Heart left ventricle (tissue), 16 donors: ENCODE measurements around the gene ATL2. TPM values are rescaled to one million over a fixed set of nuclear protein-coding genes. Genes with fewer than 3 reads are reported as not detected.
"Not testable (repeated sequence)": the region's sequence is repeated elsewhere in the genome, so short reads cannot be mapped to it uniquely, and the experiment has no call there.

Experiments
- ATAC-seq, 4 donors: fragments of 200-7000 bp; cut with Tn5 transposase; one replicate each; pipeline ENCODE4 v1.9.1; 2020 to 2022; ENCODE audit warnings: moderate library complexity in 4 of 4, mild to moderate bottlenecking in 3 of 4, moderate number of reproducible peaks in 1 of 4
- DNase-seq, 5 donors: peaks; one replicate each; pipeline ENCODE4 v3.0.0-alpha.2; 2020
- H3K27ac ChIP-seq, 12 donors: fragments of 200-600 bp; sonication (generic) in 4 of 12; one replicate each; pipeline versions ENCODE4 v1.5.0 to v1.8.0; 2016 to 2022; ENCODE audit warnings: mild to moderate bottlenecking in 2 of 12
- H3K27me3 ChIP-seq, 9 donors: fragments of 200-600 bp; sonication (generic) in 2 of 9; one replicate each; pipeline versions ENCODE4 v1.5.1 to v1.8.0; 2016 to 2022; ENCODE audit warnings: mild to moderate bottlenecking in 3 of 9
- H3K36me3 ChIP-seq, 9 donors: fragments of 200-600 bp; sonication (generic) in 2 of 9; one replicate each; pipeline versions ENCODE4 v1.5.0 to v1.8.0; 2018 to 2022; ENCODE audit warnings: mild to moderate bottlenecking in 2 of 9
- H3K4me1 ChIP-seq, 12 donors: fragments of 200-600 bp; sonication (generic) in 4 of 12; one replicate each; pipeline versions ENCODE4 v1.5.0 to v1.8.0; 2016 to 2022; ENCODE audit warnings: mild to moderate bottlenecking in 3 of 12
- H3K4me3 ChIP-seq, 12 donors: fragments of 200-600 bp; sonication (generic) in 4 of 12; one replicate each; pipeline versions ENCODE4 v1.5.0 to v1.8.0; 2017 to 2022; ENCODE audit warnings: mild to moderate bottlenecking in 9 of 12, moderate library complexity in 4 of 12
- H3K9me3 ChIP-seq, 12 donors: fragments of 200-600 bp; sonication (generic) in 4 of 12; one replicate each; pipeline versions ENCODE4 v1.5.0 to v1.8.0; 2016 to 2022; ENCODE audit warnings: mild to moderate bottlenecking in 1 of 12
- POLR2A ChIP-seq, 2 donors: fragments of 450-650 bp; IDR thresholded peaks; one replicate each; pipeline ENCODE4 v1.6.1; 2017; ENCODE audit warnings: antibody characterized with exemption in 2 of 2, mild to moderate bottlenecking in 2 of 2, moderate library complexity in 2 of 2
- WGBS, 4 donors: extraction: QIAGEN DNeasy Blood & Tissue Kit in 2 of 4; methylation state at CpG; one replicate each; pipeline versions ENCODE4 v1.1.5 to v1.1.7; 2013 to 2018; 5-methylcytosine and 5-hydroxymethylcytosine counted together
- intact Hi-C, 10 donors: fragments of 100-400 bp; cut with DNase I; formaldehyde crosslinking; loops; one replicate each; pipeline versions ENCODE4 v1.11.1 to v1.14.2; 2022
- polyA plus RNA-seq, 2 donors: library from polyadenylated mRNA; stranded (reverse); fragments of 200-250 nt; gene quantifications; one replicate each; pipeline ENCODE4 v1.2.3, GENCODE V29; 2013
- total RNA-seq, 9 donors: library from RNA; depleted of rRNA in 2 of 9; stranded (reverse); fragments of >200 nt in 2 of 9; fragmentation: NEBNext Ultra II Directional in 3 of 9; extraction: Animal tissue kit (Norgen Biotek cat#: 25700) in 3 of 9; gene quantifications; one replicate each; pipeline versions ENCODE4 v1.1.0 to v1.2.4, GENCODE V29; 2016 to 2023
- TF ChIP-seq, protein P1 (sequence below), 12 donors: fragments of 200-600 bp; sonication (generic) in 4 of 12; IDR thresholded peaks; one replicate each; pipeline versions ENCODE4 v1.5.0 to v1.8.0; 2018 to 2022; ENCODE audit warnings: antibody characterized with exemption in 12 of 12, mild to moderate bottlenecking in 5 of 12
- donor health status: ischemic (EF 13 %, LVEDD 7.1; RV severe dilation, severe dysfunction).
- donor health status: healthy with polysubstance abuse.
- donor health status: DM: no; HTN: yes; CAD: no.
- donor health status: DM: no; HTN: no; CAD: no.
- donor health status: ischemic (EF 25% LVEDD 6.9; RV normal size, moderate dysfunction).
- donor health status: ischemic (EF 25% LVEDD 5.7; RV mildly dilated, moderate dysfunction).
- donor health status: healthy.
- donor health status: DM: yes; HTN: yes; CAD: no.
- donor health status: ischemic (EF 35%, LVEDD 5.7; RV mildly dilated, moderate dysfunction).
- donor health status: nonischemic (EF 11% LVEDD 7.7; RV severe dilation, severe dysfunction).
- donor health status: DM: yes; HTN: yes; CAD: no.
- donor health status: PGD.
- donor health status: ischemic (EF 29% LVEDD 5.4; RV normal size, mild dysfunction).
- donor health status: nonischemic (EF 23%, LVEDD 6.1; RV moderate dilation, normal function).

Gene ATL2
- total and polyA plus RNA-seq, 11 donors, result 8.7 to 41.9 (median 30.4) TPM

DNA sequence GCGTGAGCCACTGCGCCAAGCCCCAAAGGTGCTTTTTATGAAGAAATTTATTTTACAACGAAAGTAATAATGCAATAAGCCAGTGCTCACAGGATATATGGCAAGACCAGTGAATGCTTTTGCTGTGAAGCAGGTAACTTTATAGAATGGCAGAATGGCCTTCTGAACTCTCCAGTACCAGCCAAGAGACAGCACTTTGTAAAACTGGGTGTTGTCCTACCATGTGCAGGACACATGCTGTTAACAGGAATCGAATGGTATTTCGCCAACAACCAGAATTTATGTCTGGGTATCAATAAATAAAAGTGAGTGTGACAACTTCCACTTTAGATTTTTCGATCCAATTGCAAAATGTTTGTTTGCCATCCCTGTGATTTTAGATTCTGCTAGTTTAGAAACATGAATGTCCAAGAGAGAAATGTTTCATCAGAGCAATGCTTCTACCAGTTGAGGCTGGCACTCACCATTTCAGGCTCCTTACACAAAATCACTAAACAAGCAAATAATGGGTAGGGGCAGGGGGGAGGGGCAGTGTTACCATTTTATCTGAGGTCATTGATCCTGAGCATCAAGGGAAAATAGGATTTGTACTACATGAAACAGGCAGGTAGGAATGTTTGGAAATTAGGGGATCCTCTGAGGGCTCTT lies 95.9 kb downstream of the ATL2 start:
- H3K4me1 ChIP-seq, result no peaks in the 10 kb centered on the region
- no peak overlapping the region for H3K27ac ChIP-seq
- peaks cover 0 to 5% (median 0%) of the 10 kb centered on the region in 9 donors for H3K27me3 ChIP-seq
- intact Hi-C loops, result loop anchor here in 1 of 10 donors (5.0 kb wide), 1 partner anchor 889 kb away; no protein-coding TSS in a partner anchor
- TF ChIP-seq, protein P1, sequence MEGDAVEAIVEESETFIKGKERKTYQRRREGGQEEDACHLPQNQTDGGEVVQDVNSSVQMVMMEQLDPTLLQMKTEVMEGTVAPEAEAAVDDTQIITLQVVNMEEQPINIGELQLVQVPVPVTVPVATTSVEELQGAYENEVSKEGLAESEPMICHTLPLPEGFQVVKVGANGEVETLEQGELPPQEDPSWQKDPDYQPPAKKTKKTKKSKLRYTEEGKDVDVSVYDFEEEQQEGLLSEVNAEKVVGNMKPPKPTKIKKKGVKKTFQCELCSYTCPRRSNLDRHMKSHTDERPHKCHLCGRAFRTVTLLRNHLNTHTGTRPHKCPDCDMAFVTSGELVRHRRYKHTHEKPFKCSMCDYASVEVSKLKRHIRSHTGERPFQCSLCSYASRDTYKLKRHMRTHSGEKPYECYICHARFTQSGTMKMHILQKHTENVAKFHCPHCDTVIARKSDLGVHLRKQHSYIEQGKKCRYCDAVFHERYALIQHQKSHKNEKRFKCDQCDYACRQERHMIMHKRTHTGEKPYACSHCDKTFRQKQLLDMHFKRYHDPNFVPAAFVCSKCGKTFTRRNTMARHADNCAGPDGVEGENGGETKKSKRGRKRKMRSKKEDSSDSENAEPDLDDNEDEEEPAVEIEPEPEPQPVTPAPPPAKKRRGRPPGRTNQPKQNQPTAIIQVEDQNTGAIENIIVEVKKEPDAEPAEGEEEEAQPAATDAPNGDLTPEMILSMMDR (IDR thresholded peaks at IDR 0.05), result no peak
- TF ChIP-seq POLR2A (IDR thresholded peaks at IDR 0.05), result no peak
- DNase-seq, result no peak
- H3K4me3 ChIP-seq, result no peak overlapping the region
- no peaks in the 10 kb centered on the region for H3K9me3 ChIP-seq
- WGBS, 4 donors, result 92 to 96% (median 94%) methylated on average over 6 of the region's 6 CpGs
- no peak for ATAC-seq
- no peaks in the 10 kb centered on the region for H3K36me3 ChIP-seq

DNA sequence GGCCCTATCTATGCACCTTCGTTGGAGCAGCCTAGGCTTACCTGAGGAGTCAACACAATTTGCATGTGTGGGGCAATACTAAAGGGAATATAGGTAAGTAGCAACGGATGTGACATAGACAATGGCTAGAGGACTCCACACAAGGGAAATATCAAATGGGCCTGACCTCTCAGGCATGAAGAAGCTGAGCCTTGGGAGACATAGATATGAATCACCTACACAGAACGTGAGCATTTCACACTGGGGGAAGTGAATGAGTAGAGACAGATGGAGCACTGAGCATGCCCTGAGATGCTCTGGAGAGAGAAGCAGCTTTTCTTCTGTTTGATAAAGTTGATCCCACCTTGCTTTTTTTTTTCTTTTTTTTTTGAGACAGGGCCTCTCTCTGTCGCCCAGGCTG lies 97.9 kb downstream of the ATL2 start:
- ATAC-seq, result no peak
- WGBS, 4 donors, result 64 to 76% (median 70%) methylated on average over 4 of the region's 4 CpGs
- H3K9me3 ChIP-seq, result no peaks in the 10 kb centered on the region
- no peaks in the 10 kb centered on the region for H3K36me3 ChIP-seq
- no peak overlapping the region for H3K27ac ChIP-seq
- H3K4me1 ChIP-seq, result peaks cover 0 to 3% (median 0%) of the 10 kb centered on the region in 12 donors
- no peak for TF ChIP-seq POLR2A (IDR thresholded peaks at IDR 0.05)
- TF ChIP-seq, protein P1 (IDR thresholded peaks at IDR 0.05), result no peak
- DNase-seq, result no peak
- H3K4me3 ChIP-seq, result no peak overlapping the region
- intact Hi-C loops, result loop anchor here in 9 of 10 donors (5.0 to 10.0 kb wide), 8 partner anchors 164 to 1114 kb away; partner anchors contain the start of gene CYP1B1 (in 4 of the 9)
- H3K27me3 ChIP-seq, result peaks cover 0 to 2% (median 0%) of the 10 kb centered on the region in 9 donors

DNA sequence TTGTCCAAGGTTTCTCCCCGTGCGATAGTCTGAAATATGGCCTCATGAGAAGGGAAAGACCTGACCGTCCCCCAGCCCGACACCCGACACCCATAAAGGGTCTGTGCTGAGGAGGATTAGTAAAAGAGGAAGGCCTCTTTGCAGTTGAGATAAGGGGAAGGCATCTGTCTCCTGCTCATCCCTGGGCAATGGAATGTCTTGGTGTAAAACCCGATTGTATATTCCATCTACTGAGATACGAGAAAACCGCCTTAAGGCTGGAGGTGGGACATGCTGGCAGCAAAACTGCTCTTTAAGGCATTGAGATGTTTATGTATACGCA lies 99.0 kb downstream of the ATL2 start:
- H3K9me3 ChIP-seq, H3K4me3 ChIP-seq, H3K4me1 ChIP-seq, ATAC-seq, H3K27me3 ChIP-seq, H3K36me3 ChIP-seq, DNase-seq, H3K27ac ChIP-seq: not testable (repeated sequence)
- 60 to 80% (median 75%) methylated on average over 8 to 9 of the region's 9 CpGs for WGBS, 4 donors
- intact Hi-C loops, result loop anchor here in 9 of 10 donors (5.0 to 10.0 kb wide), 8 partner anchors 163 to 1113 kb away; partner anchors contain the start of gene CYP1B1 (in 4 of the 9)

DNA sequence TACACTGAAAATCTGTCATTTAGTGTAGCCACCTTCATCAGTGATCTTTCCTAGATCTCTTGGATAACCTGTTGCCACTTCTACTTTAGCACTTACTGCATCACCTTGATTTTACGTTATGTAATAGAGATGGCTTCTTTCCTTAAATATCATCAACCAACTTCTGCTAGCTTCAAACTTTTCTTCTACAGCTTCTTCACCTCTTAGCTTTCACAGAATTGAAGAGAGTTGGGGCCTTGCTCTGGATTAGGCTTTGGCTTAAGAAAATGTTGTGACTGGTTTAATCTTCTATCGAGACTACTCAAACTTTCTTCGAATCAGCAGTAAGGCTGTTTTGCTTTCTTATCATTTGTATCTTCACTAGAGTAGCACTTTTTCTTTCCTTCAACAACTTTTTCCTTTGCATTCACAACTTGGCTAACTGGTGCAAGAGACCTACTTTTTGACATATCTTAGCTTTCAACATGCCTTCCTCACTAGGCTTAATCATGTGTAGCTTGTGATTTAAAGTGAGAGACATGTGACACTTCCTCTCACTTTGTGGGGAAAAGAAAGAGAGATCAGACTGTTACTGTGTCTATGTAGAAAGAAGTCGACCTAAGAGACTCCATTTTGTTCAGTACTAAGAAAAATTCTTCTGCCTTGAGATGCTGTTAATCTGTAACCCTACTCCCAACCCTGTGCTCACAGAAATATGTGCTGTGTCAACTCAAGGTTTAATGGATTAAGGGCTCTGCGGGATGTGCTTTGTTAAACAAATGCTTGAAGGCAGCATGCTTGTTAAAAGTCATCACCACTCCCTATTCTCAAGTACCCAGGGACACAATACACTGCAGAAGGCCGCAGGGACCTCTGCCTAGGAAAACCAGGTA lies 99.6 kb downstream of the ATL2 start:
- no peak for TF ChIP-seq POLR2A (IDR thresholded peaks at IDR 0.05)
- TF ChIP-seq, protein P1 (IDR thresholded peaks at IDR 0.05), result no peak
- WGBS, 4 donors, result 51 to 64% (median 62%) methylated on average over 6 of the region's 6 CpGs
- Histone ChIP-seq H3K9me3 (no peaks in the 10 kb centered on the region), H3K27ac (no peak overlapping the region), H3K4me3 (no peak overlapping the region), H3K4me1 (peaks cover 0 to 3% (median 0%) of the 10 kb centered on the region in 12 donors), H3K27me3 (no peaks in the 10 kb centered on the region), H3K36me3 (no peaks in the 10 kb centered on the region)
- ATAC-seq (no peak), DNase-seq (no peak)
- intact Hi-C loops, result loop anchor here in 9 of 10 donors (5.0 to 10.0 kb wide), 8 partner anchors 163 to 1113 kb away; partner anchors contain the start of gene CYP1B1 (in 4 of the 9)
